ACC112 (cell line): ENCODE results near the gene DGKZ.
"Not testable (repeated sequence)": the region's sequence is repeated elsewhere in the genome, so short reads cannot be mapped to it uniquely, and the experiment has no call there.

ENCODE experiments used
- H2AFZ ChIP-seq: fragments of 200-600 bp; sonication (generic); one replicate; pipeline ENCODE4 v1.6.0; 2017; ENCODE audit warnings: antibody characterized with exemption, low read length; ENCODE audit not compliant: unreplicated experiment
- H3K27ac ChIP-seq: fragments of 200-600 bp; sonication (generic); 2 replicates; pipeline ENCODE4 v1.5.1; 2014; ENCODE audit warnings: low read depth, mild to moderate bottlenecking, antibody characterized with exemption, low read length, moderate library complexity
- H3K27me3 ChIP-seq: fragments of 200-600 bp; sonication (generic); 2 replicates; pipeline ENCODE4 v1.6.1; 2014; ENCODE audit warnings: mild to moderate bottlenecking, antibody characterized with exemption, low read length, moderate library complexity, mixed read lengths; ENCODE audit not compliant: insufficient read depth
- H3K36me3 ChIP-seq: fragments of 200-600 bp; sonication (generic); 2 replicates; pipeline ENCODE4 v1.6.1; 2016; ENCODE audit warnings: mild to moderate bottlenecking, antibody characterized with exemption, low read length, moderate library complexity, mixed read lengths; ENCODE audit not compliant: insufficient read depth
- H3K4me1 ChIP-seq: fragments of 200-600 bp; sonication (generic); one replicate; pipeline ENCODE4 v1.6.1; 2016; ENCODE audit warnings: low read length, mixed read lengths; ENCODE audit not compliant: insufficient read depth, unreplicated experiment, control insufficient read depth
- H3K4me3 ChIP-seq: fragments of 200-600 bp; sonication (generic); 2 replicates; pipeline ENCODE4 v1.5.1; 2014; ENCODE audit warnings: mild to moderate bottlenecking, low read depth, low read length
- H3K79me2 ChIP-seq: fragments of 200-600 bp; sonication (generic); one replicate; pipeline ENCODE4 v1.6.0; 2016; ENCODE audit warnings: low read length; ENCODE audit not compliant: control insufficient read depth, unreplicated experiment, insufficient read depth

DGKZ gene

DNA sequence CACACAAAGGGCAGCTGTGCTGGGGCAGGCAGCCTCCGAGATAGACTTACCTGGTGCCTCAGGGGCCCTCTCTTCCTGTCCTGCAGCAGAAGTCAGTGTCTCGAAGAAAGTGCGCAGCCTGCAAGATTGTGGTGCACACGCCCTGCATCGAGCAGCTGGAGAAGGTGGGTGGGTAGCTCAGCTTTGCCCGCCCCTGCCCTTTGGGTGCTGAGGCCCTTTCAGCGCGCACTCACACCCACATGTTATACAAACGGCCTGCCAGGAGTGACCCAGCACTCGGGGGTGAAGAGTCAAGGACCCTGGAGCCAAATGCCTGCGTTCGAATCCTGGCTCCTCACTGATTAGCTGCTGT, 20.6 kb downstream of the DGKZ start:
- H3K27ac ChIP-seq, result no peak overlapping the region
- H3K36me3 ChIP-seq, result no peaks in the 10 kb centered on the region
- H3K27me3 ChIP-seq, result no peaks in the 10 kb centered on the region
- H3K79me2 ChIP-seq, result no peaks in the 10 kb centered on the region
- H3K4me1 ChIP-seq, result peaks cover 9% of the 10 kb centered on the region
- H3K4me3 ChIP-seq, result no peak overlapping the region
- no peak overlapping the region for H2AFZ ChIP-seq

DNA sequence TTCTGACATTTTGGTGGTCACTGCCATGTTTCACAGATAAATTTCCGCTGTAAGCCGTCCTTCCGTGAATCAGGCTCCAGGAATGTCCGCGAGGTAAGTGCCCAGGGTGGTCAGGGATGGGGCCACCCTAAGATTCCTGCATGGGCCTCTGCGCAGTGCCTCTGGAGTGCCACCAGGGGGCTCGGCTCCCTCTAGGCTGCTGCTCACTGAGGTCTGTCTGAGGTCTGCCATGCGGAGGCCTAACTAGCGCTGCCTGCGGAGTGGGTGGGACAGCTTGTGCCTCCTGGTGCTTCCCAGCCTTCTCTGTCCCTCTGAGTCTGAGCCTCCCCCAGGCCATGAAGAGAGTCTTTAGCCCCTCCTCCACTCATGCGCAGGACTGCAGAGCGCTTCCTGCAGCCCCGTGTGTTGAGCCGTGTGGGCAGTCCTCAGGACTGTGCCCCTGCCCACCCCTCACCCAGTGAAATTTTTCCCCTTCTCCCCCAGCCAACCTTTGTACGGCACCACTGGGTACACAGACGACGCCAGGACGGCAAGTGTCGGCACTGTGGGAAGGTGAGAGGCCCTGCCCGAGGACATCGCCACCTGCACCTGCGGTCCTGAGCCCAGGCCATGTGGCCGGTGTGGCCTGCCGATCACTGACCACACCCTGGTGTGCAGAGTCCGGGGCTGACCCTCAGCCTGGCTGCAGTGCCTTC, 22.3 kb downstream of the DGKZ start:
- Histone ChIP-seq H3K79me2 (no peaks in the 10 kb centered on the region), H3K27ac (no peak overlapping the region), H3K36me3 (no peaks in the 10 kb centered on the region), H3K4me1 (no peaks in the 10 kb centered on the region), H3K27me3 (no peaks in the 10 kb centered on the region), H2AFZ (no peak overlapping the region), H3K4me3 (no peak overlapping the region)

DNA sequence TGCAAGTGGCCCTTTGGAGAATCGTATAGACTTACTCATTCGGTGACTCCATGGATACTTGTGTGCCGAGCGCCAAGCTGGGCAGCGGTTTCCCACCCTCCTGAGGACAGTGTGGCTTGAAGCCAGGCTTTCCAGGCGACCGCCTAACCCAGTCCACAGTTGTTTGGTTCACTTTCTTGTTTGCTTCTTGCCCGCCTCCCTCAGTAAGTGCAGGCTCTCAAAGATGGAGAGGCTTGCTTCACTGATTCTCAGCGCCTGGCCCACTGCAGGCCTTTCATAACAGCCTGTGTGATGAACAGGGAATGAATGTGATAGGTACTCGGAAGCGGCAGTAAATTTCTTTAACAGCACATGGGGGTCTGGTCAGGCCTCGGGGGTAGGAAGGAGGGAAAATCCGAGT, 23.0 kb downstream of the DGKZ start:
- H3K79me2 ChIP-seq, result no peaks in the 10 kb centered on the region
- H3K4me3 ChIP-seq, result no peak overlapping the region
- no peak overlapping the region for H2AFZ ChIP-seq
- no peaks in the 10 kb centered on the region for H3K4me1 ChIP-seq
- no peaks in the 10 kb centered on the region for H3K36me3 ChIP-seq
- no peaks in the 10 kb centered on the region for H3K27me3 ChIP-seq
- no peak overlapping the region for H3K27ac ChIP-seq

DNA sequence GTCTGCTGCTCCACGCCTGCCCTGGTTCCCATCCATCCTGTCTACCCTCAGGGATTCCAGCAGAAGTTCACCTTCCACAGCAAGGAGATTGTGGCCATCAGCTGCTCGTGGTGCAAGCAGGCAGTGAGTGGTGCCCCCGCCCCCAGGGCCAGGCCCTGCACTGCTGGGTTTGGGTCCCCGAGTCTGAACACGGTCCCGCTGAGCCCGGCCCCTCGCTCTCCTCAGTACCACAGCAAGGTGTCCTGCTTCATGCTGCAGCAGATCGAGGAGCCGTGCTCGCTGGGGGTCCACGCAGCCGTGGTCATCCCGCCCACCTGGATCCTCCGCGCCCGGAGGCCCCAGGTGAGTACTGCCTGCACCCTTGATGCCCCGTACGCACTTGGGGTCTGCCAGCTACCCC, 24.0 kb downstream of the DGKZ start:
- H3K4me3 ChIP-seq, H3K27me3 ChIP-seq, H3K36me3 ChIP-seq, H2AFZ ChIP-seq, H3K4me1 ChIP-seq, H3K79me2 ChIP-seq, H3K27ac ChIP-seq: not testable (repeated sequence)

DNA sequence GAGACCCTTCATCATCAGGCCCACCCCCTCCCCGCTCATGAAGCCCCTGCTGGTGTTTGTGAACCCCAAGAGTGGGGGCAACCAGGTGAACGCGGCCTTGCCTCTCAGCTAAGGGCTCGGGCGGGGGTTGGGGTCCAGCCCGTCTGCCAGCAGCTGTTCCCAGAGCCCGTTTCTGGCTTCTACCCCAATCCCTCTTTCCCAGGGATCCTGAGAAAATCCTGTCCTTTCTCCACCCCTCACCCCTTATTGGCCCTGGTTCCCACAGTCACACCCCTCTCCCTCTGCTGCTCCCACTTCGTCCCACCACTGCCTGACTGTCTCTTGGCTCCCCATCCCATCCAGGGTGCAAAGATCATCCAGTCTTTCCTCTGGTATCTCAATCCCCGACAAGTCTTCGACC, 24.8 kb downstream of the DGKZ start:
- Histone ChIP-seq H3K36me3 (no peaks in the 10 kb centered on the region), H3K4me1 (no peaks in the 10 kb centered on the region), H3K79me2 (no peaks in the 10 kb centered on the region), H3K27me3 (no peaks in the 10 kb centered on the region), H2AFZ (no peak overlapping the region), H3K27ac (no peak overlapping the region), H3K4me3 (no peak overlapping the region)

DNA sequence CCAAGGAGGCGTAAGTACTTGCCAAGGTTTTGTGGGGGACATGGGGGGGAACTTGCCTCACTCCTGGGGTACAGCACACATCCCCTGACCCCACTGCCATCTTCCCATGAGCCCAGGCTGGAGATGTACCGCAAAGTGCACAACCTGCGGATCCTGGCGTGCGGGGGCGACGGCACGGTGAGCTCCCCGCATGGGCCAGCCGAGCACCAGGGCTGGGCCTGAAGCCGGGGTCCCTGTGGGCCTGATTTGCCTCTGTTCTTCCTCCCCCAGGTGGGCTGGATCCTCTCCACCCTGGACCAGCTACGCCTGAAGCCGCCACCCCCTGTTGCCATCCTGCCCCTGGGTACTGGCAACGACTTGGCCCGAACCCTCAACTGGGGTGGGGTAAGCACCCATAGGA, 25.2 kb downstream of the DGKZ start:
- H3K27ac ChIP-seq, H3K36me3 ChIP-seq: not testable (repeated sequence)

DNA sequence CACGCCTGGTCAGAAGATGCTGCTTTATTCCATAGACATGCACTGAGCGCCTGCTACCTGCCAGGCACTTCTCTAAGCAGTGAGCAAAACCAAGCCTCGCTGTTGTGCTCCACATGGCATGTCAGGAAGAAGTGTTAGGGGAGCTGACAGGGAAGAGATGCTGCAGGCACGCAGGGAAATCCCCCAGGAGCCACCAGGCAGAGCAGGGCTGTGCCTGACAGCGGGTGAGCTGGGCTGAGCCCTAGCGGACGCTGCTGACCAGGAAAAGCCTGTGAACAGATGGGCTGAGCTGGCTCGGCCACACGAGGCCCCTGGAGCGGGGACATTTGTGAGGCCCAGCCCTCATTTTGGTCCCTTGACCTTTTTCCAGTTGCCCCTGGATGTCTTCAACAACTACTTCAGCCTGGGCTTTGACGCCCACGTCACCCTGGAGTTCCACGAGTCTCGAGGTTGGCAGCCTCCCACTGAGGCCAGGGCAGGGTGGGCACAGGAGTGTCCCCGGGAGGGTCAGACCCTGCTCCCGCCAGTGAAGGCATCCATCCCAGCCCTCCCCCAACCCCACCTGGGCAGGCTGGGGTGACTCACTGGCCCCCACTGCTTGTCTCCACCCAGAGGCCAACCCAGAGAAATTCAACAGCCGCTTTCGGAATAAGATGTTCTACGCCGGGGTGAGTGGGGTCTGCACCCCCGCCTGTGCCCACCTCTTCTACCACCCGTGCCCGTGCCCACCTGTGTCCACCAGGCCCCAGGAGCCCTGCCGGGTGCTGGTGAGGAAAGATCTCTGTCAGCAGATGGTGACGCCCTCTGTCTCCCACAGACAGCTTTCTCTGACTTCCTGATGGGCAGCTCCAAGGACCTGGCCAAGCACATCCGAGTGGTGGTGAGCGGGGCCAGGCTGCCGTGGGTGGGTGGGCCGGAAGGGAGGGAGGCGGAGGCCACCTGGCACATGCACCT, 26.8 kb downstream of the DGKZ start:
- Histone ChIP-seq H3K79me2 (no peaks in the 10 kb centered on the region), H3K27me3 (no peaks in the 10 kb centered on the region), H3K4me1 (no peaks in the 10 kb centered on the region), H2AFZ (no peak overlapping the region), H3K36me3 (no peaks in the 10 kb centered on the region), H3K27ac (no peak overlapping the region), H3K4me3 (no peak overlapping the region)

More for the DNA sequence above, 25.2 kb downstream of the DGKZ start:
- H3K27me3 ChIP-seq, H3K4me3 ChIP-seq, H2AFZ ChIP-seq, H3K4me1 ChIP-seq, H3K79me2 ChIP-seq: not testable (repeated sequence)

DNA sequence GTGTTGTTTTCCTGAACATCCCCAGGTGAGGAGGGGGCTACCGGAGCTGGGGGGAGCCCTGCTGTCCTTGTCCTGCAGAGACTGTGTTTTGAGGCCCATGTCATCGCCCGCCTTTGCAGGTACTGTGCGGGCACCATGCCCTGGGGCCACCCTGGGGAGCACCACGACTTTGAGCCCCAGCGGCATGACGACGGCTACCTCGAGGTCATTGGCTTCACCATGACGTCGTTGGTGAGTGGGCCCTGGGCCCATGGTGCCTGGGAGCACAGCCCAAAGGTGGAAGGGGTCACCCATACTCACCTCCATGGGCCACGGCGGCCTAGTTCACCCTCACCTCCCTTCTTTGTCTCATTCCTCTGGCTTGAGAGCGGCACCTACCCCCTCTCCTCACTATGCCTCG, 27.6 kb downstream of the DGKZ start:
- no peaks in the 10 kb centered on the region for H3K36me3 ChIP-seq
- no peaks in the 10 kb centered on the region for H3K27me3 ChIP-seq
- no peak overlapping the region for H3K4me3 ChIP-seq
- no peaks in the 10 kb centered on the region for H3K79me2 ChIP-seq
- no peaks in the 10 kb centered on the region for H3K4me1 ChIP-seq
- no peak overlapping the region for H3K27ac ChIP-seq
- no peak overlapping the region for H2AFZ ChIP-seq

DNA sequence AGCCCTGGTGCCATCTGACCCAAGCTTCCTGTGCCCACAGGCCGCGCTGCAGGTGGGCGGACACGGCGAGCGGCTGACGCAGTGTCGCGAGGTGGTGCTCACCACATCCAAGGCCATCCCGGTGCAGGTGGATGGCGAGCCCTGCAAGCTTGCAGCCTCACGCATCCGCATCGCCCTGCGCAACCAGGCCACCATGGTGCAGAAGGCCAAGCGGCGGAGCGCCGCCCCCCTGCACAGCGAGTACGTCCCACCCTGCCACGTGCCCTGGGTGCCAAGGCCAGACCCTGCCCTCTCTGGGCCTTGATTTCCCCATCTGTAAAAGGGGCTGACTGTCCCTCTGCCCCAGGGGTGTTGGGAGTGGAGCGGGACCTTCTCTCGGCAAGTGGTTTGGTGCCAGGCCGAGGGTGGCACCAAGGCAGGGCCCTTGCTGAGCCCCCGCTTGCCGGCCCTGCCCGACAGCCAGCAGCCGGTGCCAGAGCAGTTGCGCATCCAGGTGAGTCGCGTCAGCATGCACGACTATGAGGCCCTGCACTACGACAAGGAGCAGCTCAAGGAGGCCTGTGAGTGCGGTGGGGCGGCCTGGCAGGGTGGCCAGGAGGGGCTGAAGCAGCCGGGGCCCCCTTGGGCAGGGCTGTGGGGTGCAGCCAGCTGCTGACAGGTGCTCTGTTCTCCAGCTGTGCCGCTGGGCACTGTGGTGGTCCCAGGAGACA, 28.3 kb downstream of the DGKZ start:
- Histone ChIP-seq H3K4me3 (no peak overlapping the region), H3K27me3 (no peaks in the 10 kb centered on the region), H3K4me1 (no peaks in the 10 kb centered on the region), H3K36me3 (no peaks in the 10 kb centered on the region), H3K79me2 (no peaks in the 10 kb centered on the region), H3K27ac (no peak overlapping the region), H2AFZ (no peak overlapping the region)

DNA sequence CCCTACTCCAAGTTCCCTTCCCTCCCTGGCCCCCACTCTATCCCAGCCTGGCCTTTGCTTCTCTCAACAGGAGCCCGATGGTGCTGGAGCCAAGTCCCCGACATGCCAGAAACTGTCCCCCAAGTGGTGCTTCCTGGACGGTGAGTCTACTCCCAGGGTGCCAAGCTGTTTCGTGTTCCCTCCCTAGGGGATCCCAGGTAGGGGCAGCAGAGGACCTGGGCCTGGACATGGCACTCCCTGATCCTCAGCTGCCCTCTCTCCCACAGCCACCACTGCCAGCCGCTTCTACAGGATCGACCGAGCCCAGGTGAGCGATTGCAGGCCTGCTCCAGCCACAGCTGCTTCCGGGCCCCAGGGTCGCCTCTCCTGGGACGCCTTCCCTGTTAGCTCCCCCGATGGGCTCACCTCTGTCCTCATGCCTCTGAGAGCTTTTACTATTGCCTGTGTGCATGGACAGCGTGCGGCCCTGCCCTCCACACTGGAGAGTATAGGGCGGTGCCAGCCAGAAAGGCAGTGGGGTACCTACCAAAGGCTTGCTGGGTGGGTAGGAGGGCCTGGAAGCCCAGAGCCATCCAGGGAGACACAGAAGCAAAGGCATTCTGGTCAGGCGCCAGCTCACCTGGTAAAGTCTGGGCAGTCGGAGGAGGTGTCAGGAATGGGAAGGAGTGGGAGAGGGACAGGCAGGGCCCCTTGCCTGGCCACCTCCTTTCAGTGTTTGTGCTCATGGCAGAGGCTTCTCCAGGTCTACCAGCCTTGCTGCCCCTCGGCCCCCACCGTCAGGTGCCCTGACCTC, 29.2 kb downstream of the DGKZ start:
- Histone ChIP-seq H3K4me3 (no peak overlapping the region), H3K36me3 (no peaks in the 10 kb centered on the region), H3K4me1 (no peaks in the 10 kb centered on the region)

More for the DNA sequence above, 29.2 kb downstream of the DGKZ start:
- Histone ChIP-seq H2AFZ (no peak overlapping the region), H3K27me3 (no peaks in the 10 kb centered on the region), H3K27ac (no peak overlapping the region), H3K79me2 (no peaks in the 10 kb centered on the region)
